Astrocyte of the spinal cord (primary cell): Measurements from ENCODE around the gene FBLN2.

Experiments
- DNase-seq: peaks from one replicate; pipeline ENCODE4 v3.0.0; 2011; ENCODE audit warnings: low read depth, low spot score
- H3K4me3 ChIP-seq: 2 replicates; pipeline ENCODE4 v1.5.1; 2011; ENCODE audit warnings: low read depth, mild to moderate bottlenecking, low read length, moderate library complexity
- in situ Hi-C: cut with HindIII; loops from 2 replicates; pipeline ENCODE4 v1.10.0; 2017; ENCODE audit warnings: low sequenced_read_pairs
- TF ChIP-seq, protein P1 (sequence below): IDR thresholded peaks from 2 replicates; pipeline ENCODE4 v1.5.1; 2012; ENCODE audit warnings: low read depth, mild to moderate bottlenecking, low read length, inconsistent platforms

FBLN2 gene

GRCh38 chr3:13631256-13631655 lies 82.3 kb downstream of the FBLN2 start:
- no peak overlapping the region for H3K4me3 ChIP-seq
- TF ChIP-seq, protein P1, sequence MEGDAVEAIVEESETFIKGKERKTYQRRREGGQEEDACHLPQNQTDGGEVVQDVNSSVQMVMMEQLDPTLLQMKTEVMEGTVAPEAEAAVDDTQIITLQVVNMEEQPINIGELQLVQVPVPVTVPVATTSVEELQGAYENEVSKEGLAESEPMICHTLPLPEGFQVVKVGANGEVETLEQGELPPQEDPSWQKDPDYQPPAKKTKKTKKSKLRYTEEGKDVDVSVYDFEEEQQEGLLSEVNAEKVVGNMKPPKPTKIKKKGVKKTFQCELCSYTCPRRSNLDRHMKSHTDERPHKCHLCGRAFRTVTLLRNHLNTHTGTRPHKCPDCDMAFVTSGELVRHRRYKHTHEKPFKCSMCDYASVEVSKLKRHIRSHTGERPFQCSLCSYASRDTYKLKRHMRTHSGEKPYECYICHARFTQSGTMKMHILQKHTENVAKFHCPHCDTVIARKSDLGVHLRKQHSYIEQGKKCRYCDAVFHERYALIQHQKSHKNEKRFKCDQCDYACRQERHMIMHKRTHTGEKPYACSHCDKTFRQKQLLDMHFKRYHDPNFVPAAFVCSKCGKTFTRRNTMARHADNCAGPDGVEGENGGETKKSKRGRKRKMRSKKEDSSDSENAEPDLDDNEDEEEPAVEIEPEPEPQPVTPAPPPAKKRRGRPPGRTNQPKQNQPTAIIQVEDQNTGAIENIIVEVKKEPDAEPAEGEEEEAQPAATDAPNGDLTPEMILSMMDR, result no peak
- in situ Hi-C loops, result no loop called here
- no peak for DNase-seq

DNA sequence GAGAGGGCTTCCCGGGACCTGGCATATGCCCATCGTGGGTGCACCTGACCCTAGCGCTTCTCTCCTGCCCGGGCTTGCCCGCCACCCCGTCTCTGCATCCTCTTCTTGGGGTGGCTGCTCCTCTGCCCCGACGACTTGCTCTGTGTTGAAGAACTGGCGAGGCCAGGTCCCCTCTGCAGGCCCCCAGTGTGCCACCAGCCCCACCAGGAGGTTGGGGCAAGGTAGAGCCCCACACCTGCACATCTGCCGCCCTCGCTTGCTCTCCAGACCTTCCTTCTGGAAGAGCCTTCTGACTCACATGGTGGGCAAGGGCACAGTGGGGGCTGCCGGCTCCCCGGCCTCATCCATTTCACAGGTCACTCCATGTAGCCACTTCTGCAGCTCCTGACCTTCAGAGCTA lies 84.3 kb downstream of the FBLN2 start:
- no peak for DNase-seq
- H3K4me3 ChIP-seq, result no peak overlapping the region
- in situ Hi-C loops, result no loop called here
- TF ChIP-seq, protein P1, result no peak

GRCh38 chr3:13634151-13634550 lies 85.2 kb downstream of the FBLN2 start:
- TF ChIP-seq, protein P1, result no peak
- no peak for DNase-seq
- in situ Hi-C loops, result no loop called here
- no peak overlapping the region for H3K4me3 ChIP-seq

GRCh38 chr3:13634615-13635014 lies 85.7 kb downstream of the FBLN2 start:
- in situ Hi-C loops, result no loop called here
- H3K4me3 ChIP-seq, result no peak overlapping the region
- TF ChIP-seq, protein P1, result no peak
- no peak for DNase-seq

- TF ChIP-seq, protein P1, result no peak
- in situ Hi-C loops, result no loop called here
- no peak for DNase-seq
- no peak overlapping the region for H3K4me3 ChIP-seq
Observed at GRCh38 chr3:13636186-13636585, 87.3 kb downstream of the FBLN2 start.

DNA sequence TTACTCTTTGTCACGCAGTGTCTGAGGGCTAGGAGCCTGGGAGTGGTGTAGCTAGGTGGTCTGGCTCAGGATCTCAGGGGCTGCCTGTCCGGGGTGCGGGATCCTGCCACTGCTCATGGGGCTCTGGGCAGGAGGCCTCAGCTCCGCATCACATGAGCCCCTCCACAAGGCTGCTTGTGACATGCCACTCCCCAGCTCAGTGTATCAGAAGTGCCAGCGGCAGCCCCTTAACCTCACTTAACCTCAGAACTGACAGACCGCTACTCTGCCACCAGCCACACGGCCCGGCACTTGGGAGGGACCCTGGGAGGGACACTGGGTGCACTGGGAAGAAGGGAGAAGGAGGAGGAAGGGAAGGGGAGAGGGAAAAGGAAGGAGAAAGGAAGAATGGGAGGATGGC lies 87.9 kb downstream of the FBLN2 start:
- TF ChIP-seq, protein P1, result no peak
- no peak for DNase-seq
- no peak overlapping the region for H3K4me3 ChIP-seq
- in situ Hi-C loops, result no loop called here

GRCh38 chr3:13637311-13637891 lies 88.5 kb downstream of the FBLN2 start:
- TF ChIP-seq, protein P1, result no peak
- H3K4me3 ChIP-seq, result no peak overlapping the region
- in situ Hi-C loops, result no loop called here
- no peak for DNase-seq
